B cell (primary cell): ENCODE results near the gene CACNA1H.

ENCODE experiments used
- CTCF ChIP-seq: fragments of 200-600 bp; IDR thresholded peaks from one replicate; pipeline ENCODE4 v1.8.0; 2022; ENCODE audit warnings: antibody characterized with exemption, mild to moderate bottlenecking
- EZH2 ChIP-seq: IDR thresholded peaks from 2 replicates; pipeline ENCODE4 v1.6.1; 2012; ENCODE audit warnings: borderline replicate concordance, low read depth, mild to moderate bottlenecking, moderate library complexity, low read length; ENCODE audit not compliant: insufficient read depth, poor library complexity, severe bottlenecking

- no peak for TF ChIP-seq CTCF
- TF ChIP-seq EZH2 = no peak
Observed at GRCh38 chr16:1116693-1117077, 36.2 kb upstream of the CACNA1H start.
